CD4-positive, CD25-positive, alpha-beta regulatory T cell (primary cell): ENCODE data around the gene CCL17. TPM values are rescaled to one million over a fixed set of nuclear protein-coding genes. Genes with fewer than 3 reads are reported as not detected.
A peak's percentile ranks its signal among the peaks of the same experiment; 100 is the strongest.
"Not testable (repeated sequence)": the region's sequence is repeated elsewhere in the genome, so short reads cannot be mapped to it uniquely, and the experiment has no call there.

Source experiments
- ATAC-seq, 2 donors: fragments of 150-1000 bp; cut with Tn5 transposase; one replicate each; pipeline ENCODE4 v1.10.0; 2021; ENCODE audit warnings: low read depth in 2 of 2, moderate number of reproducible peaks in 2 of 2, moderate library complexity in 1 of 2
- DNase-seq, 3 donors: peaks; one replicate each; pipeline versions ENCODE4 v3.0.0 to v3.0.0-alpha.2; 2012 to 2022; ENCODE audit warnings: mixed read lengths in 1 of 3
- H3K27ac ChIP-seq: one replicate; pipeline ENCODE4 v1.7.0; 2013; ENCODE audit warnings: mild to moderate bottlenecking, low read length; ENCODE audit not compliant: insufficient read depth, poor library complexity, severe bottlenecking
- H3K27me3 ChIP-seq: one replicate; pipeline ENCODE4 v1.7.0; 2013; ENCODE audit warnings: low read length; ENCODE audit not compliant: control insufficient read depth, insufficient read depth
- H3K36me3 ChIP-seq: one replicate; pipeline ENCODE4 v1.7.0; 2013; ENCODE audit warnings: mild to moderate bottlenecking, low read length, moderate library complexity; ENCODE audit not compliant: control insufficient read depth, insufficient read depth
- H3K4me1 ChIP-seq: 2 replicates; pipeline ENCODE4 v1.7.0; 2013; ENCODE audit warnings: mild to moderate bottlenecking, low read length; ENCODE audit not compliant: insufficient read depth, control insufficient read depth, poor library complexity, severe bottlenecking
- H3K4me3 ChIP-seq: one replicate; pipeline ENCODE4 v1.7.0; 2013; ENCODE audit warnings: low read depth, mild to moderate bottlenecking, low read length, moderate library complexity
- H3K9me3 ChIP-seq, 2 experiments: 1 replicate in 1 of 2; 2 replicates in 1 of 2; pipeline ENCODE4 v1.7.0; 2013; ENCODE audit warnings: low read length in 2 of 2, mild to moderate bottlenecking in 1 of 2, moderate library complexity in 1 of 2; ENCODE audit not compliant: control insufficient read depth in 2 of 2
- H3K27ac Mint-ChIP-seq, 3 donors: one replicate each; pipeline ENCODE4 v1.8.0; 2020 to 2022; ENCODE audit warnings: mild to moderate bottlenecking in 3 of 3, mixed read lengths in 3 of 3, moderate library complexity in 2 of 3
- H3K27me3 Mint-ChIP-seq: one replicate; pipeline ENCODE4 v1.8.0; 2022; ENCODE audit warnings: mild to moderate bottlenecking, mixed read lengths
- H3K36me3 Mint-ChIP-seq: one replicate; pipeline ENCODE4 v1.8.0; 2020; ENCODE audit warnings: mixed read lengths
- H3K4me1 Mint-ChIP-seq, 4 donors: one replicate each; pipeline ENCODE4 v1.8.0; 2020 to 2022; ENCODE audit warnings: mixed read lengths in 4 of 4, mild to moderate bottlenecking in 1 of 4
- H3K4me3 Mint-ChIP-seq, 4 donors: one replicate each; pipeline ENCODE4 v1.8.0; 2020 to 2022; ENCODE audit warnings: mild to moderate bottlenecking in 4 of 4, mixed read lengths in 4 of 4, moderate library complexity in 3 of 4
- H3K9me3 Mint-ChIP-seq, 7 donors: one replicate each; pipeline ENCODE4 v1.8.0; 2020 to 2022; ENCODE audit warnings: mixed read lengths in 7 of 7, mild to moderate bottlenecking in 3 of 7, moderate library complexity in 2 of 7
- polyA plus RNA-seq, 4 donors: library from polyadenylated mRNA; unstranded; fragments of 300-500 nt; fragmentation: Illumina TruSeq; gene quantifications; one replicate each; pipeline ENCODE4 v1.2.3, GENCODE V29; 2021
- total RNA-seq: library from RNA; stranded (reverse); gene quantifications from one replicate; pipeline ENCODE4 v1.2.3, GENCODE V29; 2022

Gene CCL17
- total and polyA plus RNA-seq, 5 donors from 2014 or later, result not detected

GRCh38 chr16:57374067-57374534 is 30.5 kb upstream of the CCL17 start:
- H3K4me3 ChIP-seq, result no peak overlapping the region
- ATAC-seq, result no peak
- H3K27ac Mint-ChIP-seq, result no peak overlapping the region
- H3K4me3 Mint-ChIP-seq, result no peak overlapping the region
- DNase-seq, result no peak
- H3K36me3 Mint-ChIP-seq, result no peaks in the 10 kb centered on the region
- H3K27ac ChIP-seq, result no peak overlapping the region
- no peaks in the 10 kb centered on the region for H3K4me1 ChIP-seq
- no peaks in the 10 kb centered on the region for H3K9me3 ChIP-seq
- H3K36me3 ChIP-seq, result no peaks in the 10 kb centered on the region
- no peaks in the 10 kb centered on the region for H3K27me3 ChIP-seq
- peaks cover 0 to 7% (median 0%) of the 10 kb centered on the region in 4 donors for H3K4me1 Mint-ChIP-seq
- no peaks in the 10 kb centered on the region for H3K9me3 Mint-ChIP-seq
- H3K27me3 Mint-ChIP-seq, result no peaks in the 10 kb centered on the region

GRCh38 chr16:57374925-57375465 is 29.6 kb upstream of the CCL17 start:
- not testable (repeated sequence) for ATAC-seq

DNA sequence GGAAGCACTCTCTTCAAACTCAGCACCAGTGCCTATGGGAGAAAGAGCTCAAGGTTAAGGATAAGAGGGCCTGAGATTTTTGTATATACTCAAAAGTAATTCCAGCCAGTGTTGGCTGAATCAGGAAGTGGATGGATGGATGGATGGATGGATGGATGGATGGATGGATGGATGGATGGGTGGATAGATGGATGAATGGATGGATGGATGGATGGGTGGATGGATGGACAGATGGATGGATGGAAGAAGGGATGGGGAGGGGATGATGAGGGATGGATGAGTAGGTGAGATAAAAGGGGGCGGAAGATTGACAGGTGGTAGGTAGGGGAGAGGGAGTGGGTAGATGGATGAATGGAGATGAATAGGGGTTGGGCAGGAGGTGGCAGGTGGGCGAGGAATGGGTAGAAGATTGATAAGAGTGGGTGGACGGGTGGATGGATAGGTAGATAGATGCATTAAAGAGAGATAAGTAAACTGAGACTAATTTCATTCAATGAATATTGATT is 28.2 kb upstream of the CCL17 start:
- no peaks in the 10 kb centered on the region for H3K36me3 ChIP-seq
- H3K9me3 Mint-ChIP-seq, result no peaks in the 10 kb centered on the region
- no peak overlapping the region for H3K27ac Mint-ChIP-seq
- no peak overlapping the region for H3K4me3 Mint-ChIP-seq
- no peaks in the 10 kb centered on the region for H3K36me3 Mint-ChIP-seq
- DNase-seq (no peak), ATAC-seq (no peak)
- no peak overlapping the region for H3K4me3 ChIP-seq
- H3K27ac ChIP-seq, result no peak overlapping the region
- no peaks in the 10 kb centered on the region for H3K9me3 ChIP-seq
- H3K4me1 Mint-ChIP-seq, result peaks cover 0 to 7% (median 0%) of the 10 kb centered on the region in 4 donors
- H3K27me3 ChIP-seq, result no peaks in the 10 kb centered on the region
- no peaks in the 10 kb centered on the region for H3K27me3 Mint-ChIP-seq
- no peaks in the 10 kb centered on the region for H3K4me1 ChIP-seq

More at GRCh38 chr16:57374925-57375465, 29.6 kb upstream of the CCL17 start:
- H3K4me3 Mint-ChIP-seq, H3K9me3 Mint-ChIP-seq, H3K36me3 ChIP-seq, H3K4me1 Mint-ChIP-seq, H3K27me3 Mint-ChIP-seq, H3K4me1 ChIP-seq, H3K27ac ChIP-seq, H3K27ac Mint-ChIP-seq, H3K9me3 ChIP-seq, DNase-seq, H3K27me3 ChIP-seq, H3K36me3 Mint-ChIP-seq, H3K4me3 ChIP-seq: not testable (repeated sequence)

- Mint-ChIP-seq H3K27me3 (no peaks in the 10 kb centered on the region), H3K27ac (no peak overlapping the region), H3K36me3 (no peaks in the 10 kb centered on the region), H3K9me3 (no peaks in the 10 kb centered on the region), H3K4me1 (peaks cover 0 to 7% (median under 1%) of the 10 kb centered on the region in 4 donors), H3K4me3 (no peak overlapping the region)
- no peak overlapping the region for H3K4me3 ChIP-seq
- no peaks in the 10 kb centered on the region for H3K27me3 ChIP-seq
- DNase-seq (peak in 1 of 3 donors; percentile 7), ATAC-seq (peak; percentile 46 to 61)
- H3K36me3 ChIP-seq, result no peaks in the 10 kb centered on the region
- no peaks in the 10 kb centered on the region for H3K9me3 ChIP-seq
- H3K4me1 ChIP-seq, result no peaks in the 10 kb centered on the region
- H3K27ac ChIP-seq, result no peak overlapping the region
These were observed 27.3 kb upstream of the CCL17 start for GRCh38 chr16:57377080-57377841.

GRCh38 chr16:57379579-57379978 is 25.0 kb upstream of the CCL17 start:
- H3K27me3 Mint-ChIP-seq, result no peaks in the 10 kb centered on the region
- H3K4me3 ChIP-seq, result no peak overlapping the region
- ATAC-seq, result no peak
- no peaks in the 10 kb centered on the region for H3K36me3 Mint-ChIP-seq
- H3K27ac ChIP-seq, result no peak overlapping the region
- no peaks in the 10 kb centered on the region for H3K4me1 ChIP-seq
- H3K9me3 ChIP-seq, result no peaks in the 10 kb centered on the region
- no peaks in the 10 kb centered on the region for H3K9me3 Mint-ChIP-seq
- DNase-seq, result no peak
- no peak overlapping the region for H3K4me3 Mint-ChIP-seq
- no peaks in the 10 kb centered on the region for H3K27me3 ChIP-seq
- H3K27ac Mint-ChIP-seq, result no peak overlapping the region
- peaks cover 0 to 7% (median under 1%) of the 10 kb centered on the region in 4 donors for H3K4me1 Mint-ChIP-seq
- no peaks in the 10 kb centered on the region for H3K36me3 ChIP-seq

DNA sequence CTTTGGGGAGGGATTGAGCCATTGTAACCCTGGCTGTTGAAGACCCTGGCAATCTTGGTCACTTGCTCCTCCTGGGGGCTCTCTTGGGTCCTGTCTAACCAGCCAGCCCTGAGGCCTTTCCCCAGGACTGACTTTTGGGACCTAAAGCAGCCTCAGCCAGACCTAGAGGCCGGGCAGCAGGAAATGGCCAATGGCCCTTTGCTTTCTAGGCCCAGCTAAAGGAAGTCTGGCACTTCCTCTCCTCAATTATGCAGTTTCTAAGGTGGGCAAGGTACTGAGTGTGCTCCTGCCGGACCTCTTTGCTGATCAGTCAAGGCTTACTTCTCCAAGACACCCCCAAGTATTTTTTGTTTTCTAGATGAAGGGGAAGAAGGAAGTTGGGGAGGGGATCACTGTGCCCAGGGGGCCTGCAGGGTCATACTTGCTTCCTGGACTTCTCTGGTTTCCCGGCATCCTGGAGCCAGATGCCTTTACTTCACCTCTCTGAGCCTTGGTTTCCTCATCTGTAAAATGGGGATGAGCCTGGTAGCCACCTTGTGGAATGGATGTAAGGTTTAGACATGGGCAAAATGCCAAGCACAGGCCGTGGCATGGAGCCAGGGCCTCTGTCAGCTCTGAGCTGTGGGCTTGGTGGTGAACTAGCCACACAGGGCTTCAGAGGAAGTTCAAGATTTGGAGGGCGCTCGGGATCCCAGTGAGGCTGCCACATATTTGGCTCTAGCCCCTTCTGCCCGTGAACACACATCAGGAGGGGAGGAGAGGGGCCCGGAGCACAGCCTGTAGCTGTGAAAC is 23.7 kb upstream of the CCL17 start:
- H3K9me3 ChIP-seq, result no peaks in the 10 kb centered on the region
- ATAC-seq (no peak), DNase-seq (no peak)
- no peaks in the 10 kb centered on the region for H3K36me3 ChIP-seq
- H3K4me1 Mint-ChIP-seq, result peaks cover 0 to 7% (median under 1%) of the 10 kb centered on the region in 4 donors
- H3K27me3 Mint-ChIP-seq, result no peaks in the 10 kb centered on the region
- no peak overlapping the region for H3K4me3 ChIP-seq
- no peak overlapping the region for H3K27ac ChIP-seq
- no peaks in the 10 kb centered on the region for H3K36me3 Mint-ChIP-seq
- H3K27ac Mint-ChIP-seq, result no peak overlapping the region
- no peaks in the 10 kb centered on the region for H3K27me3 ChIP-seq
- H3K9me3 Mint-ChIP-seq, result no peaks in the 10 kb centered on the region
- H3K4me1 ChIP-seq, result no peaks in the 10 kb centered on the region
- no peak overlapping the region for H3K4me3 Mint-ChIP-seq

DNA sequence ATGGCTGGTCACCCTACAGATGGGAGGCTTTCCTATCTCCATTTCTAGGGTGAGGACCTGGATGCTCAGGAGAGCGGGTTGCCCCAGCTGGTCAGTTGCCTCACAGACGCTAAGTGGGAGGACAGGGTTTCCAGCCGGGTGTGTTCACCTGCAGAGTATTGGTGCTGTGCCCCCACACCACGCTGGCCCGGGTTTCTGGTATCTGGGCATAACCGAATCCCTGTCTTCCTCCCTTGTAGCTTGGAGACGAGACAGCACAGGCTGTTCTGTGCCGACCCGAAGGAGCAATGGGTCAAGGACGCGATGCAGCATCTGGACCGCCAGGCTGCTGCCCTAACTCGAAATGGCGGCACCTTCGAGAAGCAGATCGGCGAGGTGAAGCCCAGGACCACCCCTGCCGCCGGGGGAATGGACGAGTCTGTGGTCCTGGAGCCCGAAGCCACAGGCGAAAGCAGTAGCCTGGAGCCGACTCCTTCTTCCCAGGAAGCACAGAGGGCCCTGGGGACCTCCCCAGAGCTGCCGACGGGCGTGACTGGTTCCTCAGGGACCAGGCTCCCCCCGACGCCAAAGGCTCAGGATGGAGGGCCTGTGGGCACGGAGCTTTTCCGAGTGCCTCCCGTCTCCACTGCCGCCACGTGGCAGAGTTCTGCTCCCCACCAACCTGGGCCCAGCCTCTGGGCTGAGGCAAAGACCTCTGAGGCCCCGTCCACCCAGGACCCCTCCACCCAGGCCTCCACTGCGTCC is 22.6 kb upstream of the CCL17 start:
- H3K9me3 ChIP-seq, result no peaks in the 10 kb centered on the region
- no peaks in the 10 kb centered on the region for H3K27me3 ChIP-seq
- no peaks in the 10 kb centered on the region for H3K4me1 ChIP-seq
- H3K36me3 ChIP-seq, result no peaks in the 10 kb centered on the region
- H3K36me3 Mint-ChIP-seq, result no peaks in the 10 kb centered on the region
- no peak overlapping the region for H3K27ac Mint-ChIP-seq
- no peak overlapping the region for H3K27ac ChIP-seq
- no peak overlapping the region for H3K4me3 ChIP-seq
- no peaks in the 10 kb centered on the region for H3K9me3 Mint-ChIP-seq
- DNase-seq (no peak), ATAC-seq (no peak)
- peaks cover 0 to 7% (median under 1%) of the 10 kb centered on the region in 4 donors for H3K4me1 Mint-ChIP-seq
- H3K27me3 Mint-ChIP-seq, result no peaks in the 10 kb centered on the region
- H3K4me3 Mint-ChIP-seq, result no peak overlapping the region
